Neural cell (in vitro differentiated cells): ENCODE results near the gene C11orf24. TPM values are rescaled to one million over a fixed set of nuclear protein-coding genes. Genes with fewer than 3 reads are reported as not detected.

Experiments used
- H2AFZ ChIP-seq: fragments of 200-600, 300-800 bp; sonication (generic), shearing (Covaris generic); 2 replicates; pipeline ENCODE4 v1.6.0; 2014; ENCODE audit warnings: low read depth, mild to moderate bottlenecking, antibody characterized with exemption, low read length, moderate library complexity
- H3F3A ChIP-seq: fragments of 200-600 bp; shearing (Covaris generic); 2 replicates; pipeline ENCODE4 v1.6.1; 2016; ENCODE audit warnings: mild to moderate bottlenecking, moderate library complexity, mixed read lengths, antibody characterized with exemption, low read length; ENCODE audit not compliant: insufficient read depth, poor library complexity, severe bottlenecking
- H3K27ac ChIP-seq: fragments of 200-600, 300-800 bp; sonication (generic), shearing (Covaris generic); 2 replicates; pipeline ENCODE4 v1.5.1; 2014; ENCODE audit warnings: mild to moderate bottlenecking, low read length, moderate library complexity
- H3K27me3 ChIP-seq: fragments of 300-800, 200-600 bp; sonication (generic), shearing (Covaris generic); 2 replicates; pipeline ENCODE4 v1.6.0; 2014; ENCODE audit warnings: mild to moderate bottlenecking, low read depth, low read length, moderate library complexity; ENCODE audit not compliant: insufficient read depth
- H3K36me3 ChIP-seq: fragments of 300-800, 200-600 bp; sonication (generic), shearing (Covaris generic); 2 replicates; pipeline ENCODE4 v1.5.1; 2014; ENCODE audit warnings: mild to moderate bottlenecking, antibody characterized with exemption, low read length, moderate library complexity; ENCODE audit not compliant: insufficient read depth
- H3K4me2 ChIP-seq: fragments of 300-800, 200-600 bp; sonication (generic), shearing (Covaris generic); 2 replicates; pipeline ENCODE4 v1.6.0; 2014; ENCODE audit warnings: mild to moderate bottlenecking, low read length
- H3K4me3 ChIP-seq: fragments of 300-800, 200-600 bp; sonication (generic), shearing (Covaris generic); 2 replicates; pipeline ENCODE4 v1.5.1; 2014; ENCODE audit warnings: mild to moderate bottlenecking, low read length, moderate library complexity
- H3K79me2 ChIP-seq: fragments of 200-600 bp; shearing (Covaris generic); replicated peaks from 2 replicates; pipeline ENCODE4 v1.6.0; 2014; ENCODE audit warnings: mild to moderate bottlenecking, low read length, moderate library complexity; ENCODE audit not compliant: insufficient read depth
- H3K9ac ChIP-seq: fragments of 300-800, 200-600 bp; sonication (generic), shearing (Covaris generic); 2 replicates; pipeline ENCODE4 v1.6.1; 2016; ENCODE audit warnings: mild to moderate bottlenecking, low read length, mixed read lengths
- H3K9me2 ChIP-seq: fragments of 200-600 bp; shearing (Covaris generic); 2 replicates; pipeline ENCODE4 v1.6.1; 2016; ENCODE audit warnings: mild to moderate bottlenecking, low read length, mixed read lengths; ENCODE audit not compliant: insufficient read depth
- H3K9me3 ChIP-seq: fragments of 200-600, 300-800 bp; sonication (generic), shearing (Covaris generic); 2 replicates; pipeline ENCODE4 v1.6.1; 2016; ENCODE audit warnings: mild to moderate bottlenecking, mixed run types, low read length, moderate library complexity, mixed read lengths
- H4K20me1 ChIP-seq: fragments of 200-600 bp; shearing (Covaris generic); 2 replicates; pipeline ENCODE4 v1.6.1; 2016; ENCODE audit warnings: mild to moderate bottlenecking, mixed run types; ENCODE audit not compliant: insufficient read depth
- CTCF ChIP-seq: fragments of 450-650 bp; IDR thresholded peaks from 2 replicates; pipeline ENCODE4 v1.5.1; 2014; ENCODE audit warnings: antibody characterized with exemption, mild to moderate bottlenecking, moderate library complexity; ENCODE audit not compliant: poor library complexity, severe bottlenecking
- EP300 ChIP-seq: fragments of 450-650 bp; conservative IDR thresholded peaks from 2 replicates; pipeline ENCODE4 v1.6.1; 2014; ENCODE audit warnings: antibody characterized with exemption, mild to moderate bottlenecking, moderate library complexity; ENCODE audit not compliant: poor library complexity, severe bottlenecking
- EZH2 ChIP-seq: fragments of 200-600, 300-800 bp; shearing (Covaris generic), sonication (generic); IDR thresholded peaks from 2 replicates; pipeline ENCODE4 v1.6.1; 2014; ENCODE audit warnings: antibody characterized with exemption, low read length, borderline replicate concordance, mild to moderate bottlenecking; ENCODE audit not compliant: insufficient read depth, poor library complexity, severe bottlenecking
- MXI1 ChIP-seq: fragments of 450-650 bp; conservative IDR thresholded peaks from 2 replicates; pipeline ENCODE4 v1.6.1; 2014; ENCODE audit warnings: antibody characterized with exemption, mild to moderate bottlenecking; ENCODE audit not compliant: poor library complexity, severe bottlenecking
- POLR2AphosphoS5 ChIP-seq: IDR thresholded peaks from 2 replicates; pipeline ENCODE4 v1.6.1; 2012
- RAD21 ChIP-seq: fragments of 450-650 bp; conservative IDR thresholded peaks from 2 replicates; pipeline ENCODE4 v1.6.1; 2014; ENCODE audit warnings: antibody characterized with exemption, mild to moderate bottlenecking, moderate library complexity
- REST ChIP-seq: IDR thresholded peaks from 2 replicates; pipeline ENCODE4 v1.6.1; 2012; ENCODE audit warnings: borderline replicate concordance
- SMC3 ChIP-seq: fragments of 450-650 bp; conservative IDR thresholded peaks from 2 replicates; pipeline ENCODE4 v1.6.1; 2014; ENCODE audit warnings: antibody characterized with exemption, mild to moderate bottlenecking, moderate library complexity; ENCODE audit not compliant: poor library complexity
- TAF1 ChIP-seq: IDR thresholded peaks from 2 replicates; pipeline ENCODE4 v1.6.1; 2012; ENCODE audit warnings: low read depth
- polyA plus RNA-seq: library from polyadenylated mRNA; depleted of rRNA; stranded (reverse); fragments of >200 nt; gene quantifications from 2 replicates; pipeline ENCODE4 v1.2.3, GENCODE V29; 2014

The C11orf24 gene
- polyA plus RNA-seq, 1 donor from 2014 or later: 9.6 TPM

- Histone ChIP-seq H3K9me3 (no peaks in the 10 kb centered on the region), H3K9ac (no peak overlapping the region), H3K27ac (no peak overlapping the region), H3K27me3 (no peaks in the 10 kb centered on the region), H3K36me3 (no peaks in the 10 kb centered on the region), H3K79me2 (peaks cover 5% of the 10 kb centered on the region), H3F3A (no peaks in the 10 kb centered on the region), H4K20me1 (no peaks in the 10 kb centered on the region), H2AFZ (no peak overlapping the region), H3K9me2 (no peaks in the 10 kb centered on the region), H3K4me2 (no peak overlapping the region), H3K4me3 (no peak overlapping the region)
- TF ChIP-seq TAF1 (no peak), RAD21 (no peak), CTCF (no peak), REST (no peak), EZH2 (no peak), EP300 (no peak)
Measured at GRCh38 chr11:68264741-68265540, 6.8 kb downstream of the C11orf24 start.

DNA sequence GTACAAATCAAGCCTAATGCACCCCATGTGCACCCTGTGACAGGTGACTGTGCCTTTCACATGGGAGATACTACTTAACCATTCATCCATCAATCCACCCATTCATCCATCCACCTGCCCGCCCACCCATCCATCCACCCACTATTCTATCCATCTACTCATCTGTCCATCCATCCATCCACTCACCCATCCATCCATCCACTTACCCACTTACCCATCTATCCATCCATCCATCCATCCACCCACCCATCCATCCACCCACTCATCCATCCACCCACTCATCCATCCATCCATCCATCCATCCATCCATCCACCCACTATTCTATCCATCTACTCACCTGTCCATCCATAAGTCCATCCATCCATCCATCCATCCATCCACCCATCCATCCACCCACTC is 7.5 kb downstream of the C11orf24 start:
- no peaks in the 10 kb centered on the region for H3K9me2 ChIP-seq
- H2AFZ ChIP-seq: no peak overlapping the region
- H3K4me2 ChIP-seq: no peak overlapping the region
- no peak overlapping the region for H3K9ac ChIP-seq
- no peaks in the 10 kb centered on the region for H3K79me2 ChIP-seq
- H3K27me3 ChIP-seq: no peaks in the 10 kb centered on the region
- no peak for TF ChIP-seq REST
- no peak for TF ChIP-seq EZH2
- TF ChIP-seq RAD21: no peak
- no peak for TF ChIP-seq CTCF
- TF ChIP-seq SMC3: no peak
- no peak for TF ChIP-seq MXI1
- TF ChIP-seq POLR2AphosphoS5: no peak
- TF ChIP-seq TAF1: no peak
- no peak for TF ChIP-seq EP300
- no peak overlapping the region for H3K4me3 ChIP-seq
- no peaks in the 10 kb centered on the region for H3K9me3 ChIP-seq
- H4K20me1 ChIP-seq: no peaks in the 10 kb centered on the region
- no peaks in the 10 kb centered on the region for H3F3A ChIP-seq
- H3K36me3 ChIP-seq: no peaks in the 10 kb centered on the region
- H3K27ac ChIP-seq: no peak overlapping the region
